ENCODE measurements around the gene SVEP1. TPM values are rescaled to one million over a fixed set of nuclear protein-coding genes. Genes with fewer than 3 reads are reported as not detected.

Gene SVEP1
- polyA plus RNA-seq, 3 donors: under 0.01 TPM; not detected in 2

DNA sequence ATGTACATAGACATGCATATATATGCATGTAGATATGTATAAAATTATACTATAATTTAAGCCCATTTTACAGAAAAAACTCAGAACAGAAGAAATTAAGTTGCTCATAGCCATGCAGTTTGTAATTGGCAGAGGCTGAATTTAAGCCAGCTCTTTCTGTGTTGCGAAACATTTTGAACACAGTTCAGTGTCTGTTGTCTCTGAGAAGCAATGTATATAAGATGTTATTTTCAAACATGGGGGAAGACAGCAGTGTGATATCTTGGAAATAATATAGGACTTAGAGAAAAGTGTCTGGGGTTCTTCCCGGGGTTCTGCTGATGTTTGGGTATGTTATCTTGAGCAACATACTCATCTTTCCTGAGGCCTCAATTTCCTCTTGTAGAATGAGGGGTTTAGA is 37.6 kb downstream of the SVEP1 start:
- H3K4me2 ChIP-seq (replicated peaks; ENCODE audit: extremely low read depth, low read length, poor library complexity, severe bottlenecking): no peak overlapping the region
- intact Hi-C loops (cut with micrococcal nuclease): no loop called here
- H3K9me3 ChIP-seq (replicated peaks in 1 of 2; ENCODE audit: control insufficient read depth in 1 of 2, insufficient read depth in 1 of 2, low read length in 2 of 2): no peaks in the 10 kb centered on the region
- Mint-ChIP-seq H3K9me3 (peaks cover 0 to 2% (median 0%) of the 10 kb centered on the region in 7 donors), H3K4me1 (no peaks in the 10 kb centered on the region), H3K27me3 (ENCODE audit: low read depth in 3 of 3) (peaks cover 0 to 3% (median 2%) of the 10 kb centered on the region in 3 donors), H3K27ac (no peak overlapping the region), H3K4me3 (no peak overlapping the region), H3K36me3 (no peaks in the 10 kb centered on the region)
- no peak overlapping the region for H3K9ac ChIP-seq (ENCODE audit: insufficient read depth, low read length, poor library complexity, severe bottlenecking)
- H3K27me3 ChIP-seq (ENCODE audit: control insufficient read depth in 2 of 2, insufficient read depth in 2 of 2, low read length in 2 of 2): peaks cover 0 to 2% of the 10 kb centered on the region in 2 donors
- no peaks in the 10 kb centered on the region for H3K79me2 ChIP-seq (ENCODE audit: insufficient read depth, low read length)
- H2AFZ ChIP-seq (ENCODE audit: insufficient read depth, low read depth, low read length, poor library complexity, severe bottlenecking): no peak overlapping the region
- H4K20me1 ChIP-seq (ENCODE audit: insufficient read depth, low read length): no peaks in the 10 kb centered on the region
- DNase-seq: no peak
- no peaks in the 10 kb centered on the region for H3K36me3 ChIP-seq (replicated peaks in 1 of 2; ENCODE audit: control insufficient read depth in 1 of 2, insufficient read depth in 2 of 2, low read length in 2 of 2)
- H3K27ac ChIP-seq (ENCODE audit: low read depth in 1 of 2, low read length in 2 of 2): no peak overlapping the region
- TF ChIP-seq, protein P1, sequence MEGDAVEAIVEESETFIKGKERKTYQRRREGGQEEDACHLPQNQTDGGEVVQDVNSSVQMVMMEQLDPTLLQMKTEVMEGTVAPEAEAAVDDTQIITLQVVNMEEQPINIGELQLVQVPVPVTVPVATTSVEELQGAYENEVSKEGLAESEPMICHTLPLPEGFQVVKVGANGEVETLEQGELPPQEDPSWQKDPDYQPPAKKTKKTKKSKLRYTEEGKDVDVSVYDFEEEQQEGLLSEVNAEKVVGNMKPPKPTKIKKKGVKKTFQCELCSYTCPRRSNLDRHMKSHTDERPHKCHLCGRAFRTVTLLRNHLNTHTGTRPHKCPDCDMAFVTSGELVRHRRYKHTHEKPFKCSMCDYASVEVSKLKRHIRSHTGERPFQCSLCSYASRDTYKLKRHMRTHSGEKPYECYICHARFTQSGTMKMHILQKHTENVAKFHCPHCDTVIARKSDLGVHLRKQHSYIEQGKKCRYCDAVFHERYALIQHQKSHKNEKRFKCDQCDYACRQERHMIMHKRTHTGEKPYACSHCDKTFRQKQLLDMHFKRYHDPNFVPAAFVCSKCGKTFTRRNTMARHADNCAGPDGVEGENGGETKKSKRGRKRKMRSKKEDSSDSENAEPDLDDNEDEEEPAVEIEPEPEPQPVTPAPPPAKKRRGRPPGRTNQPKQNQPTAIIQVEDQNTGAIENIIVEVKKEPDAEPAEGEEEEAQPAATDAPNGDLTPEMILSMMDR (IDR thresholded peaks at IDR 0.05): no peak
- H3K4me3 ChIP-seq (replicated peaks in 1 of 3; ENCODE audit: low read depth in 2 of 3, low read length in 3 of 3): no peak overlapping the region
- WGBS (ENCODE audit: insufficient coverage): 70% methylated on average over 2 of the region's 2 CpGs
- H3K4me1 ChIP-seq (ENCODE audit: control insufficient read depth in 1 of 2, insufficient read depth in 2 of 2, low read length in 2 of 2): no peaks in the 10 kb centered on the region

DNA sequence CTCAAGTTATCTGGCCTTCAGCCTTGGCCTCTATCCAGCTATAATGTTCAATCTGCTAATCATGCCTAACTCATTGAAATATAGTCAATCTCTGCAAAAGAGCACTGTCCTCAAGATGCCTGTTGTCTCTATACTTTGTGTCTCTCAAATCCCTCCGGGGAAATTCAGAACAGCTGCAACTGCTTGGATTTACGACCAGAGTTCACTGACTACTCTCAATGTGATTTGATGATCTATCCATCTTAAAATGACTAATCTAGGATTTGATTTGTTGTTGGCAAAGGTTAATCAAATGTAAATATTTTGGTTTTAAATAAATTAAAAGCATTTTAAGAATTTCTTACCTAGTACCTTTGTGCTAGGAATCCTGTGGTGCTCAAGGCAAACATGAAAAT is 40.9 kb downstream of the SVEP1 start:
- H3K36me3 Mint-ChIP-seq: no peaks in the 10 kb centered on the region
- TF ChIP-seq, protein P1 (IDR thresholded peaks at IDR 0.05): no peak
- no CpG with 5 or more reads among the region's 2 CpGs for WGBS (ENCODE audit: insufficient coverage)
- Histone ChIP-seq H3K9me3 (replicated peaks in 1 of 2; ENCODE audit: control insufficient read depth in 1 of 2, insufficient read depth in 1 of 2, low read length in 2 of 2) (no peaks in the 10 kb centered on the region), H3K36me3 (replicated peaks in 1 of 2; ENCODE audit: control insufficient read depth in 1 of 2, insufficient read depth in 2 of 2, low read length in 2 of 2) (no peaks in the 10 kb centered on the region), H3K4me3 (replicated peaks in 1 of 3; ENCODE audit: low read depth in 2 of 3, low read length in 3 of 3) (no peak overlapping the region), H3K4me1 (ENCODE audit: control insufficient read depth in 1 of 2, insufficient read depth in 2 of 2, low read length in 2 of 2) (no peaks in the 10 kb centered on the region), H3K9ac (ENCODE audit: insufficient read depth, low read length, poor library complexity, severe bottlenecking) (no peak overlapping the region), H4K20me1 (ENCODE audit: insufficient read depth, low read length) (no peaks in the 10 kb centered on the region), H3K27ac (ENCODE audit: low read depth in 1 of 2, low read length in 2 of 2) (no peak overlapping the region), H3K4me2 (replicated peaks; ENCODE audit: extremely low read depth, low read length, poor library complexity, severe bottlenecking) (no peak overlapping the region), H3K79me2 (ENCODE audit: insufficient read depth, low read length) (no peaks in the 10 kb centered on the region), H3K27me3 (ENCODE audit: control insufficient read depth in 2 of 2, insufficient read depth in 2 of 2, low read length in 2 of 2) (peaks cover 2 to 3% of the 10 kb centered on the region in 2 donors), H2AFZ (ENCODE audit: insufficient read depth, low read depth, low read length, poor library complexity, severe bottlenecking) (no peak overlapping the region)
- H3K27me3 Mint-ChIP-seq (ENCODE audit: low read depth in 3 of 3): peaks cover 0 to 2% (median 0%) of the 10 kb centered on the region in 3 donors
- no peak overlapping the region for H3K4me3 Mint-ChIP-seq
- no peaks in the 10 kb centered on the region for H3K4me1 Mint-ChIP-seq
- DNase-seq: no peak
- H3K27ac Mint-ChIP-seq: no peak overlapping the region
- intact Hi-C loops (cut with micrococcal nuclease): no loop called here
- peaks cover 0 to 6% (median 0%) of the 10 kb centered on the region in 7 donors for H3K9me3 Mint-ChIP-seq

Data from CD14-positive monocyte (primary cell).